ENCODE results near the gene SOX18.

The SOX18 gene

GRCh38 chr20:64052987-64053840 lies 3.8 kb upstream of the SOX18 start:
- DNase-seq (ENCODE audit: low spot score), result no peak

GRCh38 chr20:64052326-64052722 lies 2.9 kb upstream of the SOX18 start:
- no peak for DNase-seq (ENCODE audit: low spot score)

DNA sequence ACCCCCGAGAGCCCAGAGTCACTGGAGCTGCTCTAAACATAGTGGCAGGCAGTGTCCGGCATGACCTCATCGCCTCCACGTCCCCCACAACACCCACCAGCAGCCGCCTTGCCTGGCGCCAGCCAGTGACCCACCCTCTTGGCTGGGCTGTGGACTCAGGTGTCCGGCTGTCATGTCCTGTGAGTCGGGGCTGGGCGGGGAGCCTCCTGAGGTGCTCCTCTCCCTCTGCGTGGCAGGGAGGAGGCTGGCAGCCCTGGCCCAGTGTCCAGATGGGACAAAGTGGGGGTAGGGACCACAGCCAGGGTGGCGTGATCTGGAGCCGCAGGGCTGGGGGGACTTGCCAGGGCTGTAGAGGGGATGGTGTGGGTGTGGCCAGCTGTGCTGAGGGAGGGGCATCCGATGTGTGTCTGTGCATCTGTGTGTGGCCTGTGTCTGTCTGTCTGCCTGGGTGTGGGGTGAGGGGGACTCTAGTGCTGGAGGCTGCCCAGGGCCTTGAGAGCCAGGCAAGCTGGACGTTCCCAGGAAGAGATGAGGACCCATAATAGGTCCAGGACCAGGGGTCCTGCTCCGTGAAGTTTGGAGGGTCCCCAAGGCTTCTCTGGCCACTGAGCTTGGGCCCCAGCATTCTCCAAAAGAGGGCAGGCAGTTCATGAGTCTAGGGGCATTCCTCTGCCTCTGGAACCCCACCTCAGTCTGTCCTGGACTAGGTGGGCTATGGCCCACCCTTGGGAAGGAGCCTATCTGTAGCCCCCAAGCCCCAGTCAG lies 2.3 kb upstream of the SOX18 start:
- no peak for DNase-seq (ENCODE audit: low spot score)

DNA sequence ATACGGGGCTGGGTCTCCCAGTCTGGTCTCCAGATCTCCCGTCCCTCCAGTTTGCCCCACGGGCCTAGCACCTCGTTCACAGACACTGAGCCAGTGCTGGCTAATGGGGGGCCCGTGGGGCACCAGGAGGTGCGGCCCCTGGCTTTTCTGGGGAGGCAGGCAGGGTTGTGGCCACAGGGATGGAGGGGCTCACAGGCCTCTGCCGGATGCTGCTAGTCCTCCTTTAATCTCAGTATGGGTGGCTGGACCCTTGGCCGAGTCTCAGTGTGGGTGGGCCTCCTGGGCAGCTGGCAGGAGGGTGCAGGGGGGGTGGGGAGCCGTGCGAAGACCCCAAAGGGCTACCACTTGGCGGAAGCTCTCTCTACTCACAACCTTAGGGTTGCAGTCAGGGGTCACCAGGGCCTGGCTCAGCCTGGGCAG lies 1.6 kb upstream of the SOX18 start:
- no peak for DNase-seq (ENCODE audit: low spot score)

DNA sequence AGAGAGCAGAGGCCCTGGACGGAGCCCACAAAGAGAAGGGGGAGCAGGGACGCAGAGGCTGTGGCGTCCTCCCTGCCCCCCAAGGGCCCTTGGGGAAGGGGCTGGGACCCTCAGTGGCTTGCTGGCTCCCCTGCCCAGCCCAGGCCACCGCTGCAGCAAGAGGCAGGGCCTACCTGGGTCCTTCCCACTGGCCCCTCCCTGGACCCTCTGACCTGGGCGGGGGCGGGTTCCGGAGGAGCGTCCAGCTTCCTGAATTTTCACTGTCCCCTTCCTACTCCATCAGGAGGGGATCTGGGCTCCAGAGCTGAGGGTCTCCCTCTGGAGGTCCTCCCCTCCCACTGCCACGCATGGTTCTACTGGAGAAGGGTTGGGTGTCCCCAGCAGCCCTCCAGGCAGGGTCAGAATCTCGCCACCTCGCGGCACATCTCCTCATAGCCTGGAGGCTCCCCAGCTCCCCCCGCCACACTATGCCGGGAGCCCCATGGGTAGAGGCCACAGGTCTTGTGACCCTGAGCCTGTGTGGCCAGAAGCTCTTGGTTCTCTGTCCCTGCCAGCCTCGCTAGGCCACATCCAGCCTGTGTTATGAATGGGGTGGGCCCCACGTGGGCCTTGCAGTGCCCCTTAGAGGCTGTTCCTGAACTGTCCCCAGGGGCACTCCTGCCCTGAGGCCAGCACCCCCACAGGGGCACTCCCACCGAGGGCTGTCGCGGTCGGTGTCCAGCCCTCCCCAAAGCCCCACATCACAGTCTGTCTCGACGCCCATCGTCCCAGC lies 1.0 kb upstream of the SOX18 start:
- no peak for DNase-seq (ENCODE audit: low spot score)

DNA sequence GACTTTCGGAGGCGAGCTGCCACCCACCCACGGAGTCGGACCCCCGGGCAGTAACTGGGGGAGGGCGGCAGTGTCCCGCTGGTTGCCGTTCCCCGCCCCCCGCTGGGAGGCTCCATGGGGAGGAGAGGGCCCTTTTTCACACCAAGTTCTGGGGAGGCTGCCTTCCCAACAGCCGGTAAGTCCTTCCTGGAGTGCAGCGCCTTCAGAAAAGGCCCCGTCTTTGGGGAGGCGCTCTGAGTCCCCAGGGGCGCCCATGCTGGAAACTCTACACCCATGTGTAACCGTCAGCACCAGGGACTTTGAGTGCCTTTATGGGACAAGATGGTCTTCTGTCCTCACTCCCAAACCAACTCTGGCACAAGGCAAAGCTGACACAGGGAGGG lies 430 bp upstream of the SOX18 start:
- DNase-seq (ENCODE audit: low spot score), result no peak

- DNase-seq (ENCODE audit: low spot score), result no peak
These were observed 916 bp downstream of the SOX18 start for GRCh38 chr20:64048402-64049044.

- no peak for DNase-seq (ENCODE audit: low spot score)
These were observed 1.5 kb downstream of the SOX18 start for GRCh38 chr20:64047968-64048401.

GRCh38 chr20:64047046-64047389 lies 2.4 kb downstream of the SOX18 start:
- no peak for DNase-seq (ENCODE audit: low spot score)

DNA sequence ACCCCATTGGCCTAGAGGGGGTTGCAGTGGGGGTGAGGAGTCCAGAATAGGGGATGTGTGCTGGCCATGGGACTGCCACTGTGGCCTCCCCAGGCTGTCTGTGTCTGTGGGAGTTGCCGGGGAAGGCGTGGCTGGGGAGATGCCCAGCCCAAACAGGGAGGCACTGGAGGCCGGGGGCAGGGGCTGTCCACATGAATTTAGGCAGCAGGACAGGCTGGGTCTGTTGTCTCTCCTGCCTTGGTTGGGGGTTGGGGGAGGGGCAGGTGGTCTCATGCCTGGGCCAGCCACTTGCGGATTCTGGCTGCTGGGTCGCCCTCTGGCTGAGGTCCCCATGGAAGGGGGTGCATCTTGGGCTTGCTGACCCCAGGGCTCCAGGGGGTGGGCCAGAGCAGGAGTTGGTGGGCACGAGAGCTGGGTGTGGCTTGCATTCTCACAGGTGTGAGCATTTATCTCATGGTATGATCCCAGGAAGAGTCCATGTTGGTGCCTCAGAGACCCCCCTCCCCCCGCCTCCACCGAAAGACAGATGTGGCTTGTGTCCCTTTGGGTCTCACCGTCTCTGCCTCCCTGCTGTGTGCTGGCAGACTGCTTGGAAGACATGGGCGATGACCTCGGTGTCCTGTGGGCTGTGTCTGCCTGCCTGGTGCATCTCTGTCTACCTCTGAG lies 4.0 kb downstream of the SOX18 start:
- DNase-seq (ENCODE audit: low spot score), result no peak

DNA sequence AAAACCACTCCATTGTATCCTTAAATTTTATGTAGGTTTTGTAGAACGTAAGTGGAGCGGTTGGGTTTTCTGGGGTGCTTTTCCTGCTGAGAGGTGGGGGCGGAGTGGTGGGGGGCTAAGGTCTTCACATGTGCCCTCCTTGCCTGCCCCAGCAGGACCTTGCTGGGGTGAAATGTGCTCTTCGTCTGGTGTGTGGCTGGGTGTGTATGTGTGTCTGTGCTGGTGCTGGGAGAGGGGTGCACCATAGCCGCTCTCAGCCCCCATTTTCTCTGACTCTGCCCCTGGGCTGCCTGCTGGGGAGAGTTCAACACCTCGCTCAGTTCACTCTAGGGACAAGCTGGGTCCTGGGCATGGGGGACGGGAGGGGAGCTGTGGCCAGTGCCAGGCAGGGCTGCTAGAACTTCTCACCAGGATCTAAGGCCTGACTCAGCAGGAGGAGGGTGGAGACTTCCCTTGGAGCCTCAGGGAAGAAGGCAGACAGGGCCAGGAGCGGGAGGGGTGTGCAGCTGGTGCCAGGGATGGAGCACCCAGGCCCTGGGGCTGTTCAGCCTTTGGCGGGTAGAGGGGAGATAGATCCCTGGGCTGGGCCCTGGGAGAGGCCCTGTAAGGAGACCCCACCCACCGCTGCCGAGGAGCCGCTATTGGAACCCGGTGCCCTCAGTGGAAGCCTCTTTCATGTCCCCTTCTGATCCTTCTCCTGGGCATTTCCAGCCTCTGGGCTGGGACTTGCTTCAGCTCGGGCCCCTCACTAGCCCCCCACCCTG lies 4.8 kb downstream of the SOX18 start:
- no peak for DNase-seq (ENCODE audit: low spot score)

GRCh38 chr20:64043768-64044167 lies 5.7 kb downstream of the SOX18 start:
- DNase-seq (ENCODE audit: low spot score), result no peak

DNA sequence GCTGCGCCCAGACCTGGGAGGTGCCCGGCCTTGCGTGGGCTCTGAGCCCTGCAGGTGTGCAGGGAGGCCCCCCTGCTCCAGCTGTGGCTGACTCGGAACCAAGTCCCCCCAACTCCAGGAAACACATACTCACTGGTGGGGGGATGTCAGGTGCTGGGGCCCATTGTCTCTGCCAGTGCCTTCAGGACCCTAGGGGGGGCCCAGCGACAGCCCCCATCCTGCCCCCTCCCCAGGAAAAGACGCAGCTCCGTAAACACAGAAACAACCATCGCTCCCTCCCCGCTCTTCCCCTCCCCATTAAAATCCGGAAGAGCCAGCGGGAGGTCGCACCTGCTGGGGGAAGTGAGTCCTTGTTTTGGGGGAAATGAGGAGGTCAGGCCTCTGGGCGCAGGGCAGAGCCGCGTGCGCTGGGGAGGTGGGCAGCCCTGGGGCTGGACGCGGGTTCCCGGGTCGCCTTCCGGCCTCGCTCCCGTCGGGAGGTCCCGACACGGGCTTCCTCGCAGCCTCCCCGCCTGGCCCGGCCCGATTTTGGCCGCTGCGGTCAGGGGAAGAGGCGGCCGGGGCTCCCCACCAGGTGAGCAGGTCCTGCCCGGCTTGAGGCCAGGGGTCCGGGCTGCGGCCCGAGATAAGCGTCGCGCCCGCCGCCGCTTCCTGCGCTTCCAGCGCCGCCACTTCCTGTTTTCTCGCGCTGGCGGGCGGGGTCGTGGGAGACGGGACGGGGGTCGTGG lies 7.2 kb downstream of the SOX18 start:
- no peak for DNase-seq (ENCODE audit: low spot score)

- DNase-seq (ENCODE audit: low spot score), result no peak
These were observed 7.7 kb downstream of the SOX18 start for GRCh38 chr20:64041781-64042053.

GRCh38 chr20:64041040-64041780 lies 8.2 kb downstream of the SOX18 start:
- no peak for DNase-seq (ENCODE audit: low spot score)

DNA sequence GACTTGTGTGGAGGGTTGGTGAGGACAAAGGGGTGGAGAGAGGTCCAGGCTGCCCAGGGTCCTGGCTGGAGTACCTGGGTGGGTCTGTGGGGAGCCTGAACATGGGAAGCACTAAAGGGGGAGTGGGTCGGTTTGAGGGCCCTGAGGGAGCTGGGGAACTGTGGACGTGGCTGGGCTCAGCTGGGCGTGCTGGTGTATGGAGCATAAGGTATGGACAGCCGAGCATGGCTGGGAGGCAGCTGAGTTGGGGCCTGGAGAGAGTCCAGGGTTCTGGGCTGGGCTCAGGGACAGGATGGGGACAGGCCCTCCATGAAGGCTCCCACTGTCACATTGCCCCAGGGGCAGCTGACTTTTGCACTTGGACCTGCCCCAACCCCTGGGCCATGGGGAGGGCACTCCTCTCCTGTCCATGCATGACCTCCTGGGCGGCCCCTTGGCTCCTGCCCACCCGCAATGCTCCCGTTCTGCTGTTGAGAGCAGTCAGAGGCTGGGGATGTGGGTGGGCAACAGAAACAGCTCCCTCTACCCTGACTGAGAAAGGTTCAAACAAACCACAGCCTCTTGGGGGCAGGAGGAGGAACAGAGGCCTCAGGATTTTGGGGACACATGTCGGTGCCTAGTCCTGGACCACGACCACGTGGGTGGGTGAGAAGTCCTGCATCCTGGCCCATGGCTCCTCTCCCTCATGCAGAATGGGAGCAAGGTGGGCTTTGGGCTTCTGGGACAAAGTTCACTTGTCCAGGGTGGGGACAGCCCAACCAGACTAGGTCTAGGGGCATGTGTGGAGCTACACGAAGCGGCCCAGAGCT lies 9.0 kb downstream of the SOX18 start:
- DNase-seq (ENCODE audit: low spot score), result no peak

GRCh38 chr20:64039293-64040160 lies 9.9 kb downstream of the SOX18 start:
- no peak for DNase-seq (ENCODE audit: low spot score)

Data from left forelimb (tissue), 1 donor.